Suppressor macrophage (primary cell): Measurements from ENCODE around the gene GDPD3.

Source experiments
- DNase-seq, 4 experiments: peaks; one replicate each; pipeline ENCODE4 v3.0.0-alpha.2; 2020 to 2022

Gene GDPD3

DNA sequence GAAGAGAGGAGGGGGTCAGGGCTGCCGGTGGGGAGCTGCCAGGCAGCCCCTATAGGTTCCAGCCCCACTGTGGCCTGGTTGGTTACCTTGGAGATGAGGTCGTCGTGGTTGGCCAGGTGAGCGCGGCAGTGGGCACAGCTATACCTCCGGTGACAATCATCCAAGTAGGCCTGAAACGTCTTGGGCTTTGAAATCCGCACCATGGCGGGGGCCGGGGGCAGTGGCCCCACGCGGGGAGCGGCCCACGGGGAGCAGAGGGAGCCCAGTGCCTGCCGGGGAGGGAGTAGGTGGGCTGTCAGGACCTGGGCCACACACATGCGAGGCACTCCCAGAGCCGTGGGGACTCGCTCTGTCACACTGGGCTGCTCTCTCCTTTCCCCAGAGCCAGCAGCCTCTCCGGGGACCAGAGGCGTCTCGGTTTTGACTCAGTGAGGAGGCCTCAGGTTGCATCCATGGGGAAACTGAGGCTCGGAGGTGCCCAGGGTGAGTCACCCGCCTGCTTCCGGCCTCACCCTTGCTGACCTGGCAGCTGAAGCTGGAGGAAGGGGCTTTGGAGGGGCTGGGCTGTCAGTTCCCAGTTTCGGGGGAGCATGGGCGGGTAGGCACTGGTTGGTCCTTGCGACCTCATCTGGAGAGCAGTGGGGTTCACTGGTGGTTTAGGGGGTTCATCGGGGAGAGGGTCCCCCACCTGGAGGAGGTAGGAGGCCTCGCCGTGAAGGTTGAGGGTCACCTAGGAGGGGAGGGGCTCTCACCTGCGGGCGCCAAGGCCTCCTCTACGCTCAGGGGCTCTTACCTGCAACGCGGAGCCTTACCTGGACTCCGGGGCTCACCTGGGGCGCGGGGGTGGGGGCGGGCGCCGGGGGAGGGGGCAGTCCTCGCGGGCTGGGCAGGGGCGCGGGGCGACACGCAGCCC lies 17.9 kb downstream of the GDPD3 start:
- no peak for DNase-seq

DNA sequence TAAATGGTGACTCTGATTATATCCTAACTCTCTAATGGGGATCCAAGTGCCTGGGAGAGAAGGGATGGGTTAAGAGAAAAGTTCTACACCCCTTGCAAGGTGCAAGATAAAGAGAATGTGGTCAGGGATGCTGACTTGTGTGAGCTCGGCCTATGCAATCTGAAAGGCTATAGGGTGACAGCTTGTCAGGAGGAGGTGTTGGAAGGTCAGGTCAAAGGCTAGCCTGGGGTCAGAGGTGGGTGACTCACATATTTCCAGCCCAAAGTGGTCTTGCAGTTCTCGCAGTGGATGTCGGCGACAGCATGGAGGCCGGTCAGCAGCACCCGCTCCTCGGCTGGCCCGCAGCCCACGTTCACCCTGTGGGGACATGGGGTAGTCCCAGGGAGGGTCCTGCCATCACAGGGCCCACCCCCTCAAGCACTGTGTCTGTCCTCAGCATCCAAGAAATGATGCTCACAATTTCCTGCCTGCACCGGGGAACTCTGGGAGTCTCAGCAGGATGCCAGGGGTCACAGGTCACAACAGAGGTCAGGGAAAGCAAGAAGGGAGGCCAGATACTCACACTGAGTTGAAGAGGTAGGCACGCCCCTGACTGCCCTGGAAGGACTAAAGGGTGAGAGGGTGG lies 18.7 kb downstream of the GDPD3 start:
- DNase-seq = no peak

DNA sequence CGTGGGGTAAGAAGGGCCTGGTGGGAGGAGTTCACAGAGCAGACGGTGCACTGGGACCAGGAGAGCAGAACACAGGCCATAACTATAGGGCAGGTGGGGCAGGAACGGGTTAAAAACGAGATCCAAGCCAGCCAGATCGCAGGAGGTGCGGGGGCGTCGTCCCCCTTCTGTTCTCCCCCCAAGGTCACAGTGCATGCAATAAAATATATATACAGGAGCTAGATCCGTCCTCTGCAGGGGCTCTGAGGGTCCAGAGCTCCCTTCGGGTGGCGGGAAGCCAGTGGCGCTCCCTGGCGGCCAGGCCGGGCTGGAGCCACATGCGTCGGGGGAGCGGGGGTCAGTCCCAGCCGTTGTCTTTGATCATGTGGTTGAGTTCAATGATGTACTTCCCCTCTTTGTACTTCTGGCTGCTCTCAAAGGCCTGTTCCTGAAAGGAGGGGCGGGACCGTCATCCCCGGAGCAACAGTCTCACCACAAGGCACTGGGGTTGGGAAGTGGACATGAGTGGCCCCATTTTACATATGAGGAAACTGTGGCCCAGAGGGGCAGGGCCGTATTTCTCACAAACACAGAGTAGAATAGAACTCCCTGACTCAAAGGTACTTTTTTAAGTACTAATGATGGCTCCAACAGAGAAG lies 20.8 kb downstream of the GDPD3 start:
- DNase-seq = peak; percentile 95 to 98 (median 97)

GRCh38 chr16:30091474-30092372 lies 21.6 kb downstream of the GDPD3 start, which contains the start of gene TBX6:
Gene TBX6, minus strand, starts transcription at chr16:30091924. Its CDS starts 731 bp downstream, at chr16:30091193.
- DNase-seq = peak; percentile 96 to 99 (median 98)

GRCh38 chr16:30090610-30091331 lies 22.6 kb downstream of the GDPD3 start:
- no peak for DNase-seq

- DNase-seq = no peak
Measured at GRCh38 chr16:30088832-30089624, 24.3 kb downstream of the GDPD3 start.

- DNase-seq = no peak
Measured at GRCh38 chr16:30088237-30088831, 25.0 kb downstream of the GDPD3 start.

DNA sequence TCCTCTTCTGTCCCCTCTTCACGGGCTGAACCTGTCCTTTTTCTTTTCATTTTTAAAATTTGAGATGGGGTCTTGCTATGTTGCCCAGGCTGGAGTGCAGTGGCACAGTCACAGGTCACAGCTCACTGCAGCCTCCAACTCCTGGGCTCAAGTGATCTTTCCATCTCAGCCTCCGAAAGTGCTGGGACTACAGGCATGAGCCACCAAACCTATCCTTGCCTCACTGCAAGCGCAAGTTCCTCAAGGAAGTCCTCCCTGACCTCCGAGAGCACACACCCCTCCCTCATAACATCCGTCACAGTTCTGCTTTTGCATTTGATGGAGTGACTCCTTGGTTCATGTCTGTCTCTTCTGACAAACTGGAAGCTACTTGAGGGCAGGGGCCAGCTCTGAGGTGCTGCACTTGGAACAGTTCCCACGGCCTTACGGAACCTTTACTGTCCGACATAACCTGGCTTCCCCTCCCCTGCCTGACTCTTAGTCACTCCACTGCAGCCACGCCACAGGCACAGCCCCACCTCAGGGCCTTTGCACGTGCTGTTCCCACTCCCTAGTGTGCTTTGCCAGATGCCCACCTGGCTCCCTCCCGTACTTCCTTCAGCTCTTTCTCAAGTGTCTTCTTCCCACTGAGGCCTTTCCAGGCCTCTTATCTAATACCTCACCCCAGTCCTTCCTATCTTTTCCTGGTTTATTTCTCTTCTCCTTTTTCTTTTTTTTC lies 26.0 kb downstream of the GDPD3 start:
- DNase-seq = peak; percentile 86 to 95 (median 90)

GRCh38 chr16:30086291-30087140 lies 26.8 kb downstream of the GDPD3 start:
- DNase-seq = no peak

DNA sequence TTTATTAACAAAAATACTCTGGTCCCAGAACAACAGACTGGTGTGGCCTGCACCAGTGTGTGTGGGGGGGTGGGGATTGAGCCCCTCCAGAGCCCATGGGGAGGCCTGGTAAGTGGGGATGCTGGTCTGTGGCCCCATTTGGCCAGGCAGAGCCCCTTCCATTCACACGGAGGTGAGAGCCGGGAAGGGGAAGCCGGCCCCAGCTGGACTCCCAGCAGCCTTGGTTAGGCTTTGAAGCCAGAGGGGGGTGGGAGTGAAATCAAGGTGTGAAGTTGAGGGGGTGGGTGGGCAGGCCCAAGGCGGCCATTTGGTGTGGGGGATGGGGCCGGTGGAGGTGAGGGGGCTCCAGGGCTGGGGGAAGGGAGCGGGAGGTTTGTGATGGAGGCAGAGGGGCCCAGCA lies 27.5 kb downstream of the GDPD3 start:
- no peak for DNase-seq

GRCh38 chr16:30085247-30085646 lies 28.1 kb downstream of the GDPD3 start:
- no peak for DNase-seq

GRCh38 chr16:30084816-30085159 lies 28.5 kb downstream of the GDPD3 start:
- no peak for DNase-seq

DNA sequence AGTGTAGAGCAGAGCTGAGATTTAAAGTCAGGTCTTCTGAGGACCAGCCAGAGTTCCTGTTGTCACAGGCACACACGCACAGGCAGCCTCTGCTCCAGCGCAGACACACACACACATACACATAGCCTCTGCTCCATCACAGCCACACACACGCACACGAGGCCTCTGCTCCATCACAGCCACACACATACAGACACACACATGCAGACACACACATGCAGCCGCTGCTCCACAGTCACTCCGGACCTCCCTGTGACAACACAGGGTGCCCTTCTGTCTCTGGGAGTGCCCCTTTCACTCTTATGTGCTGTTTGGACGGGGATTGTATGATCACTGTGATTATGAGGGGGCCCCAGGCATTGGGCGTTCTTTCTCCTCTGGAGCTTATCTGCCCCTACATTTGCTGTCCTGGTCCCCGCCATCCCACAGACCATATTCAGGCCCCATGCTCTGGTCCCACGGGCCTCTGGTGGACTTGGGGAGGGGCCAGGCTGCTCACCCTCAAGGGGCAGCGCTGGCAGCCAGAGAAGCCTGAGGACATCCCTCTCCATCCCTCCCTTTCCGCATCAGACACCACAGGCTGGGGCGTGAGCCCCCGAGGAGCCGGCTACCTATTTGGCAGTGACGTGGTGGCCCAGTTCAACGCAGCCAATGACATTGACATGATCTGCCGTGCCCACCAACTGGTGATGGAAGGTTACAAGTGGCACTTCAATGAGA lies 29.1 kb downstream of the GDPD3 start:
- no peak for DNase-seq

DNA sequence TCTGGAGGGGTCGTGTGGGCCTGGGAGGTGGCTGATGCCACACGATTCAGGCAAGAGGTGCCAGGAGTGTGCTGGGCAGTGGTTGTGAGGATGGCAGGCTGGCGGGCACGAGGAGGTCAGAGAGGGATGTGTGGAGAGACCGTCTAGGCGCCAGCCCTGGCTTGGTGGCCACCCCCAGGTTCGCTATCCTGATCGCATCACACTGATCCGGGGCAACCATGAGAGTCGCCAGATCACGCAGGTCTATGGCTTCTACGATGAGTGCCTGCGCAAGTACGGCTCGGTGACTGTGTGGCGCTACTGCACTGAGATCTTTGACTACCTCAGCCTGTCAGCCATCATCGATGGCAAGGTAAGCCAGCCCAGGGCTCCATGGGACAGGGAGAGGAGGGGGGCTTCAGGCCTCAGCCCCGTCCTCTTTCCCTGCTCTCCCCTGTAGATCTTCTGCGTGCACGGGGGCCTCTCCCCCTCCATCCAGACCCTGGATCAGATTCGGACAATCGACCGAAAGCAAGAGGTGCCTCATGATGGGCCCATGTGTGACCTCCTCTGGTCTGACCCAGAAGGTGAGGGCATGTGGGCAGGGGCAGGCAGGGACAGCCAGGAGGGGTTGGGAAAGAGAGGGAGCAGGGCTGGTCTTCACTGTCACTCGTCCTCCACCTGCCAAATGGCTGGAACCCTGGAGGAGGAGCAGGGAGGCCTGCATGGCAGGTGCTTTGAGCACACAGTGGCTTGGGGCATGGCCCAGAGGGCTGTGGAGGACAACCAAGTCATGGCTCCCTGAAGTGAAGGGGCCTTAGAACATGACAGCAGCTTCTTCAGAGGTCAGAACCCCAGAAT lies 29.9 kb downstream of the GDPD3 start:
- no peak for DNase-seq

DNA sequence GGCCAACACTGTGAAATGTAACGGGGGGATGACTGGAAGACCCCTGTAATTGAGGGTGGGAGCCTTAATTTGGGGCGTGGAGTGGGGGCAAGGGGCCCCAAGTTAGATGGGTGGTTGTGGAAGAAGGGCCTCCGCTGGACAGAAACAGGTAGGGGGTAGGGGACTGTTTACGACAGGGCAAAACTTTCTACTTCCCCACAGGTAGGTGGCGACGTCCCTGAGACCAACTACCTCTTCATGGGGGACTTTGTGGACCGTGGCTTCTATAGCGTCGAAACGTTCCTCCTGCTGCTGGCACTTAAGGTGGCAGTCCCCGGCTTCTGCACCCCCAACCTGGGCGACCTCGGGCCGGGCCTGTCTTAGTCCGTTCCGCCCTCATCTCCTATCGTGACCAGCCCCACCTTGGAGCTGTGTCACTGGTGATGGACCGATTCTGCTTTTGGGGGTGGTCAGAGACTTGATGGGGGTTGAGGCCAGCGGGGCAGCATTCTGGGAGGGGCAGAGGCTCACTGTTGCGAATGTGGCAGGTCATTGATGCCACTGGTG lies 30.7 kb downstream of the GDPD3 start:
- no peak for DNase-seq

- DNase-seq = no peak
Measured at GRCh38 chr16:30079480-30079879, 33.9 kb downstream of the GDPD3 start.

GRCh38 chr16:30078744-30079143 lies 34.6 kb downstream of the GDPD3 start:
- no peak for DNase-seq
